Measurements from ENCODE around the gene SLCO3A1. TPM values are rescaled to one million over a fixed set of nuclear protein-coding genes. Genes with fewer than 3 reads are reported as not detected.

SLCO3A1 gene
- total RNA-seq, 1 experiment from 2014 or later: not detected

- no peaks in the 10 kb centered on the region for H3K36me3 Mint-ChIP-seq (ENCODE audit: insufficient read depth, unreplicated experiment)
- H3K9me3 Mint-ChIP-seq (ENCODE audit: unreplicated experiment): no peaks in the 10 kb centered on the region
- no peaks in the 10 kb centered on the region for H3K9me3 ChIP-seq
- TF ChIP-seq, protein P1, sequence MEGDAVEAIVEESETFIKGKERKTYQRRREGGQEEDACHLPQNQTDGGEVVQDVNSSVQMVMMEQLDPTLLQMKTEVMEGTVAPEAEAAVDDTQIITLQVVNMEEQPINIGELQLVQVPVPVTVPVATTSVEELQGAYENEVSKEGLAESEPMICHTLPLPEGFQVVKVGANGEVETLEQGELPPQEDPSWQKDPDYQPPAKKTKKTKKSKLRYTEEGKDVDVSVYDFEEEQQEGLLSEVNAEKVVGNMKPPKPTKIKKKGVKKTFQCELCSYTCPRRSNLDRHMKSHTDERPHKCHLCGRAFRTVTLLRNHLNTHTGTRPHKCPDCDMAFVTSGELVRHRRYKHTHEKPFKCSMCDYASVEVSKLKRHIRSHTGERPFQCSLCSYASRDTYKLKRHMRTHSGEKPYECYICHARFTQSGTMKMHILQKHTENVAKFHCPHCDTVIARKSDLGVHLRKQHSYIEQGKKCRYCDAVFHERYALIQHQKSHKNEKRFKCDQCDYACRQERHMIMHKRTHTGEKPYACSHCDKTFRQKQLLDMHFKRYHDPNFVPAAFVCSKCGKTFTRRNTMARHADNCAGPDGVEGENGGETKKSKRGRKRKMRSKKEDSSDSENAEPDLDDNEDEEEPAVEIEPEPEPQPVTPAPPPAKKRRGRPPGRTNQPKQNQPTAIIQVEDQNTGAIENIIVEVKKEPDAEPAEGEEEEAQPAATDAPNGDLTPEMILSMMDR (IDR thresholded peaks at IDR 0.05; ENCODE audit: insufficient read depth in 1 of 2, low read depth in 1 of 2, low read length in 1 of 2, severe bottlenecking in 1 of 2, unreplicated experiment in 1 of 2): peak in 1 of 2 experiments; percentile 20
- no peaks in the 10 kb centered on the region for H3K36me3 ChIP-seq (ENCODE audit: control insufficient read depth, insufficient read depth, low read length)
- DNase-seq: peak; percentile 19 to 41
- no TSS peak for BruUV-seq (replicated peaks)
- CTCF ChIA-PET: no interaction called here
- intact Hi-C loops (cut with micrococcal nuclease; ENCODE audit: unreplicated experiment): no loop called here
- POLR2A ChIA-PET: no interaction called here
- H3K27me3 Mint-ChIP-seq (ENCODE audit: insufficient read depth, unreplicated experiment): peaks cover 6% of the 10 kb centered on the region
- H3K4me3 ChIP-seq (ENCODE audit: low read depth, low read length): no peak overlapping the region
- no peak overlapping the region for H3K4me3 Mint-ChIP-seq (ENCODE audit: unreplicated experiment)
- no peaks in the 10 kb centered on the region for H3K27me3 ChIP-seq (replicated peaks; ENCODE audit: control insufficient read depth, insufficient read depth, low read length)
- H3K27ac Mint-ChIP-seq (ENCODE audit: unreplicated experiment): no peak overlapping the region
- H3K4me1 ChIP-seq: no peaks in the 10 kb centered on the region
- H3K4me1 Mint-ChIP-seq (ENCODE audit: low read depth, unreplicated experiment): no peaks in the 10 kb centered on the region
Observed at GRCh38 chr15:91975241-91975978, 121.9 kb downstream of the SLCO3A1 start.

DNA sequence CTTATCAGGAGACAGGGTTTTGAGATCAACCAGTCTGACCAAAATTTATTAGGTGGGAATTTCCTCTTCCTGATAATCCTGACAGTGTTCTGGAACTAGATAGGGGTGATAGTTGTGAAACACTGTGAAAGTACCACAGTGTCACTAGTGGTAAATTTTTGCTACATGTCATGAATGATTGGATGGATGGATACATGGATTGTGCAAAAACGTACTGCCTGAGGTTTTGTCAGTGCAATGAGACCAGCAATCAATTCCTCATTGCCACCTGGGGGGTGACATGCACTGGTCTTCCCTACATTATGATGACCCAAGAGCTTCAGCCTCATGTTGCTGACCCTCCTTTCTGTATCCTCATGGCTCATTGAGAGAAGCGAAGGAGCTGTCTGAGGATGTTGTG lies 123.5 kb downstream of the SLCO3A1 start:
- no peaks in the 10 kb centered on the region for H3K4me1 Mint-ChIP-seq (ENCODE audit: low read depth, unreplicated experiment)
- Histone ChIP-seq H3K9me3 (no peaks in the 10 kb centered on the region), H3K4me3 (ENCODE audit: low read depth, low read length) (no peak overlapping the region), H3K4me1 (no peaks in the 10 kb centered on the region), H3K27me3 (replicated peaks; ENCODE audit: control insufficient read depth, insufficient read depth, low read length) (no peaks in the 10 kb centered on the region), H3K36me3 (ENCODE audit: control insufficient read depth, insufficient read depth, low read length) (no peaks in the 10 kb centered on the region)
- no peak overlapping the region for H3K4me3 Mint-ChIP-seq (ENCODE audit: unreplicated experiment)
- H3K27ac Mint-ChIP-seq (ENCODE audit: unreplicated experiment): no peak overlapping the region
- no TSS peak for BruUV-seq (replicated peaks)
- ChIA-PET CTCF (no interaction called here), POLR2A (no interaction called here)
- DNase-seq: no peak
- TF ChIP-seq, protein P1 (IDR thresholded peaks at IDR 0.05; ENCODE audit: insufficient read depth in 1 of 2, low read depth in 1 of 2, low read length in 1 of 2, severe bottlenecking in 1 of 2, unreplicated experiment in 1 of 2): no peak
- no peaks in the 10 kb centered on the region for H3K36me3 Mint-ChIP-seq (ENCODE audit: insufficient read depth, unreplicated experiment)
- peaks cover 9% of the 10 kb centered on the region for H3K27me3 Mint-ChIP-seq (ENCODE audit: insufficient read depth, unreplicated experiment)
- intact Hi-C loops (cut with micrococcal nuclease; ENCODE audit: unreplicated experiment): no loop called here
- H3K9me3 Mint-ChIP-seq (ENCODE audit: unreplicated experiment): no peaks in the 10 kb centered on the region

DNA sequence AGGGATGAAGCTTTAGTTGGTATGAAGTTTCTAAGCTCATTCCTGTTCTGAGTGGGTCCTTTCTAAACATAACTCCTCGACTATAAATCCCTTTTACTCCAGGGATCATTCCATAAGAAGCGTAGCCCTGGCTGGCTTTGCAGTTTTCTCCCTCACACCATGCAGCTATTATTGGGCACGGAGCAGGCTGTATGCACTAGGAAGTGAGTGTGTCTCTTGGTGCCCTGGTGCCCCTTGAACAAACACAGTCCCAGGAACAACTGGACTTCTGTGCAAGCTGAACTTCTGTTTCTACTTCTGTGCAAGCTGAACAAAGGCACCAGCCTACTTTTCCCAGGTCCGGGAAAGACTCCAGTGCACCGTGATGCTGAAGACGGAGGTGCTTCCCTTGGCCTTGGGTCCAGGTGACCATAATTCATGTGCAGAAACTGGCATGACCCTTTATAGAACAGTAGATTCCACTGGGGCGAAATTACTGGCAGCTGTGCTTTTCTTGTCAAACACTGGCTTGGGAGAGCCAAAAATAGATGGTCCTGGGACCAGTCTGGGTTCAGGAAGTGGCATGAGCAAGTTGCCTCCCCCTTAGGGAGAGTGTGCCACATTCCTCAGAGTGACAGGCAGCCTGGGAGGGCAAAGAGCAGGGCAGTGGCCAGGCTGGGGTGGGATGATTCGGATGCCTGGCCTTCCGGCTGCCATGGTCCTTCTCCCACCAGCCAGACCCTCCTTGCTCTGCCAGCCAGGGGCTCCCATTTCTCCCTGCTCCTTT lies 127.2 kb downstream of the SLCO3A1 start:
- no peak overlapping the region for H3K4me3 ChIP-seq (ENCODE audit: low read depth, low read length)
- no peaks in the 10 kb centered on the region for H3K27me3 ChIP-seq (replicated peaks; ENCODE audit: control insufficient read depth, insufficient read depth, low read length)
- H3K4me1 ChIP-seq: no peaks in the 10 kb centered on the region
- TF ChIP-seq, protein P1 (IDR thresholded peaks at IDR 0.05; ENCODE audit: insufficient read depth in 1 of 2, low read depth in 1 of 2, low read length in 1 of 2, severe bottlenecking in 1 of 2, unreplicated experiment in 1 of 2): no peak
- Mint-ChIP-seq H3K9me3 (ENCODE audit: unreplicated experiment) (no peaks in the 10 kb centered on the region), H3K36me3 (ENCODE audit: insufficient read depth, unreplicated experiment) (no peaks in the 10 kb centered on the region), H3K27me3 (ENCODE audit: insufficient read depth, unreplicated experiment) (peaks cover 6% of the 10 kb centered on the region), H3K27ac (ENCODE audit: unreplicated experiment) (no peak overlapping the region), H3K4me3 (ENCODE audit: unreplicated experiment) (no peak overlapping the region), H3K4me1 (ENCODE audit: low read depth, unreplicated experiment) (no peaks in the 10 kb centered on the region)
- POLR2A ChIA-PET: no interaction called here
- intact Hi-C loops (cut with micrococcal nuclease; ENCODE audit: unreplicated experiment): no loop called here
- BruUV-seq (replicated peaks): no TSS peak
- no peak for DNase-seq
- no peaks in the 10 kb centered on the region for H3K9me3 ChIP-seq
- H3K36me3 ChIP-seq (ENCODE audit: control insufficient read depth, insufficient read depth, low read length): no peaks in the 10 kb centered on the region
- CTCF ChIA-PET: no interaction called here

All from Caco-2 (cell line).